GM18951 (cell line): ENCODE data around the gene BFSP2.
A peak's percentile ranks its signal among the peaks of the same experiment; 100 is the strongest.
"Not testable (repeated sequence)": the region's sequence is repeated elsewhere in the genome, so short reads cannot be mapped to it uniquely, and the experiment has no call there.

Experiments used
- POLR2A ChIP-seq: IDR thresholded peaks from 4 replicates; pipeline ENCODE4 v1.6.1; 2011; ENCODE audit warnings: mild to moderate bottlenecking; ENCODE audit not compliant: insufficient read length, insufficient read depth; ENCODE audit errors: extremely low read depth
- in situ Hi-C: fragments of 300-500 bp; cut with MboI; formaldehyde crosslinking; loops from one replicate; pipeline ENCODE4 v1.12.0; 2022; ENCODE audit warnings: low sequenced_read_pairs, mixed read lengths, inconsistent platforms; ENCODE audit not compliant: unreplicated experiment

BFSP2 gene

DNA sequence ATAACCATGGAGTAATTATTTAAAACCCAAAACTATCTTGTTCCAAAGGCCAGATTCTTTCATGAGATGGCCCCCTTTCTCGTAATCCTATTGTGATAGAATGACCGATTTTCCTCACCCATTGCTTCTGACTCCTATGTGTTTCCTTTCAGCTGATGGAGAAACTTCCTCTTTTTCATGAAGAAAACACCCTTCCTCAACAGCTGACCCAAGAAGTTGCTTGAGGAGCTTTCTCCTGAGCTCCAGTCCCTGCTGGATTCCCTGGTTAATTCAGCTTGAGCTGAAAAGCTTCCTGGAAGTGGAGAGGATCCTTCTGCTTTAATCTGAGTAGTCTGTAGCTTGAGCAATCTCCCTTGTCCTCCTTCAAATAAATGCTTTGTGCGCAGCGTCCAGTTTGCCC lies 75.0 kb downstream of the BFSP2 start:
- TF ChIP-seq POLR2A: no peak
- in situ Hi-C loops: no loop called here

DNA sequence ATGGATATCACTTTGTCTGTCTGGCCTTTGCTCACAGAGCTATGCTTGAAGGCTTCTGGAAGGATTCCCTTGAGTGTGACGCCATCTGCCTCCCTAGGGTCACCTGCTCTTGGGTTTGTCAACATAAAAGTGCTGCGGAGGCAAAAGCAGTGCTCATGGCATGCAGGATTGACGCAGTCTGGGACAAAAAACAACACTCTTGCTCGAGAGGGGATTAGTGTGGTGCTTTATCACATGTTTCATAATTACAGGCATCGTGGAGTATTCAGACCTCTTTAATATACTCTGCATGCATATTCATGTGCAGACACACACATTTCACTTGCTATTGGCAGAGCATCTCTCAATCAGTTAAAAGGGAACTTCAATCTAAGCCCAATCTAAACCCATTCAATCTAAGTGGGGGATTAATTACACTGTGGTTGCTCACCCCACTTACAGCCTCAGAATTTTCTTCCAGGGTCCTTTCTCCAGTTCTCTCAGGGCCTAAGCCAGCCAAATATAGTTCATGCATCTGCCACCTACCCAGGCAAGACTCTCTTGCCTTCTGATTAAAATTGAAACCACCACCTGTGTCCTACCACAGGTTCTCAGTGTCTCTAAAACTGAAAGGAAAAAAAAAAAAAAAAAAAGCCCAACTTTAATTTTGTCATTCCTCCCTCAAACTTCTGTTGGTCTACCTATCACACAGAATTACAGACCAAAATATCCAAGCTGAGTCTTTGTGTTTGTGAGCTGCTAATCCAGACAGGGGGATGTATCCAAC lies 75.6 kb downstream of the BFSP2 start:
- in situ Hi-C loops: no loop called here
- TF ChIP-seq POLR2A: no peak

DNA sequence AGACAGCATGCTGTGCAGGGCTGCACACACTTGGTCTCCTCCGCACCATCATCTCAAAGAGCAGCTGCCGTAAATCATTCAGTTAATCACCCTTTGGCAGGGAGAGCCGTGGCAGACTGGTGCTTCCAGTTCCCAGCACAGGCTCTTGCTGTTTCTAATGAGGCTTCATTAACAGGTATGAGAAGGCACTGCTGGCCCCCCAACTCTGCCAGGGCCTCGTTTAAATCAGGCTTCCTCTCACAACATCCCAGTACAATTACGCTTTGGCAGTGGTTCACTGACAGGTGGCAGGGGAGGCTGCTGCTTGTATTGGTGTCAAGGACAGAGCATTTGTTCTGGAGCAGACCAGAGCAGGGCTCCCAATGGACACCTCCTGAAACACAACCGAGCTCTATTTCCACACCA lies 77.1 kb downstream of the BFSP2 start:
- no peak for TF ChIP-seq POLR2A
- in situ Hi-C loops: no loop called here

DNA sequence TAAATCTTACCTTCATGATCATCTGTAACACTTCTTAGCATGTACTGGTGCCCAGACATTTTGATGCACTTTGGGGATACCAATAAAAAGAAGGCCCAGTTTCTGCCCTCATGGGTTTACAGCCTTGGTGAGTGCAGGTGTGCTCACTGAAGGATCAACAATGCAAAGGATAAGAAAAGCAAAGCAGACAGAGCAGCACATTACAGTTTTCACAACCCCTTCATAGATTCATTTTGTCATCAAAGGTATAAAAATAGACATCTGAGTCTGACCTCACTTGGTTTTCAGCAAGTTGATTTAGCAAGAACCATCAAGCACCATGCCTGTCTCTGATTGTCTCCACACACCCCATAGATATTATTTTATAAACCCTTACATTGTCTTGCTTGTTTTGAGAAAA lies 77.6 kb downstream of the BFSP2 start:
- TF ChIP-seq POLR2A: no peak
- in situ Hi-C loops: no loop called here

DNA sequence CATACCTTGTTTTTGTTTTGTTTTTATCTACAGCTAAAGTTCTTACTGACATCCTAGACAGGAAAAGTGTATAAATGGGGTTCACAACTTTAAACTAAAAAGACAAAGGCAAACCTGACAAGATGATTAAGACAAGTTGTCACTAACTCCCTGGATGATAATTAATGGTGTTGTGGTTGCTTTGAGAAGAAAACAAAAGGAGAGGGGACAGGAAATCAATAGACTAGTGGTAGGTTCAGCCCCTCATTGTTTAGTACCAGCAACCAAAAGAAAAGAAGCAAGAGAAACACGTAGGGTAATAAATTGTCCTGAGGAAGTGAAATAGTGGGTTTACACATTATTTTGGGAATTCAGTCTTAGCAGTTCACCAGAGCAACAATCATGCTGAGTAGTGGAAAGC lies 78.8 kb downstream of the BFSP2 start:
- in situ Hi-C loops: no loop called here

DNA sequence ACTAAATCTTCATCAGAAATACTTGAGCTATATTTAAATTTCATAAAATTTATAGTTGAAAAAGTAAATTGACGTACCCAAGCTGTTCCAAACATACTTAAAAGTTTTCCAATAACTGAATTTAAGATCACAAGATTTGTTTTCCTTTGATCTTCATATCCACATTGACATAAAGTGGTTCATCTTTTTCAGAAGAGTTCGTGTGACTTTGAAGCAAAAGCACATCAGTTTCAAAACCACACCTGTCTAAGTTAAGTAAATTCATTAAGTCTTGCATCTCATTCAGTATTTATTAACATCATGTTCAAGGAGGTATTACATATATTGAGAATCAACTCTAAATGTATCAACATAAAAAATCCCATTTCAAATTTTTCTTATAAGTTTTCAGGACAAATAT lies 79.5 kb downstream of the BFSP2 start:
- no peak for TF ChIP-seq POLR2A
- in situ Hi-C loops: no loop called here

More for the DNA sequence above, 78.8 kb downstream of the BFSP2 start:
- no peak for TF ChIP-seq POLR2A

DNA sequence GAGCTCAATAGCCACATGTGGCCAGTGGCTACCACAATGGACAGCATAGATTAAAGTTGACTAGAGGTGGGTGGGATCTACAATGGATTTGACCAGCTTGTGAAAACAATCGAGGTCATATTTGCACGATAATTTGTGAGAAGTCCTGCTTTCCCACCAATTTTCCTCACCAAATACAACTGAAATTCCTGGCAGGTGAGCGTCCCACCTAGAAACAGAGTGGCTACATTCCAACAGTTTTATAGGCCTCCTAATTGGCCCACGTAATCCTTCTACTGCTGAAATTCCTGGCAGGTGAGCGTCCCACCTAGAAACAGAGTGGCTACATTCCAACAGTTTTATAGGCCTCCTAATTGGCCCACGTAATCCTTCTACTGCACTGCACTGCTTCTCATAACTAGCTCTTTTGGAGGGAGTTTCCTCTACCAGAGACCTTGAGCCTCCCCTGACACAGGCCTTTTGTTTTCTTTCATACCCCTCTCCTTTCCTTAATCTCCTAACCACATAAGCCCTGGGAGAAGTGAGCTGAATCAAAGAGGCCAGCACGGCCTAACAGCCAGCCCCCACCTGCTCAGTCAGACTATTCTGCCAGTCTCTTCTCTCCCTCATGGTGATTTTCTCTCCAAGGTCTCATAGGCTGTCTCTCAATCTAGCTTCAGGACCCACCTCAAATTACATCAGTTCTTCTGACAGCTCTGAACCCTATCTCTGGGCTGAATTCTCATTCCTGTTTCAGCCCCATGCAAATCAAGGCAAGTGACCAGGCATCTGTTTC lies 80.2 kb downstream of the BFSP2 start:
- peak; percentile 56 for TF ChIP-seq POLR2A
- in situ Hi-C loops: no loop called here

DNA sequence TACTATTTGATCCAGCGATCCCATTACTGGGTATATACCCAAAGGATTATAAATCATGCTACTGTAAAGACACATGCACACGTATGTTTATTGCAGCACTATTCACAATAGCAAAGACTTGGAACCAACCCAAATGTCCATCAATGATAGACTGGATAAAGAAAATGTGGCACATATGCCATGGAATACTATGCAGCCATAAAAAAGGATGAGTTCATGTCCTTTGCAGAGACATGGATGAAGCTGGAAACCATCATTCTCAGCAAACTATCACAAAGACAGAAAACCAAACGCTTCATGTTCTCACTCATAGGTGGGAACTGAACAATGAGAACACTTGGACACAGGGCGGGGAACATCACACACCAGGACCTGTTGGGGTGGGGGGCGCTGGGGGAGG lies 82.6 kb downstream of the BFSP2 start:
- in situ Hi-C loops: not testable (repeated sequence)

DNA sequence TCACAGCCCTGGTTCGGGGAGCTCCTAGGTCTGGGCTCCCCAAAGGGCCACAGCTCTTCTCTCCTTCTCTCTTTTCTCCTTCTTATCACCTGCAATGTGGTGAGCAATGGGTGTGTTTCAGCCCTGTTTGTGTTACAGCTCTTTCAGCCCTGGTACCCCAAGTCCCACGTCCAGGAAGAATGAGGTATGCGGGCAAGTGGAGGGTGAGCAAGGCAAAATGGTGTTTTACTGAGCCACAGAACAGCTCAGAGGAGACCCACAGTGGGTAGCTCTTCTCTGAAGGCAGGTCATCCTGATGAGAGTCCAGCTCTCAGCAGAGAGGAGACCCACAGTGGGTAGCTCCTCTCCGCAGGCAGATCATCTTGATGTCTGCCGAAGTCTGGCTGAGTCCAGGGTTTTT lies 86.8 kb downstream of the BFSP2 start:
- in situ Hi-C loops: no loop called here
- TF ChIP-seq POLR2A: no peak

DNA sequence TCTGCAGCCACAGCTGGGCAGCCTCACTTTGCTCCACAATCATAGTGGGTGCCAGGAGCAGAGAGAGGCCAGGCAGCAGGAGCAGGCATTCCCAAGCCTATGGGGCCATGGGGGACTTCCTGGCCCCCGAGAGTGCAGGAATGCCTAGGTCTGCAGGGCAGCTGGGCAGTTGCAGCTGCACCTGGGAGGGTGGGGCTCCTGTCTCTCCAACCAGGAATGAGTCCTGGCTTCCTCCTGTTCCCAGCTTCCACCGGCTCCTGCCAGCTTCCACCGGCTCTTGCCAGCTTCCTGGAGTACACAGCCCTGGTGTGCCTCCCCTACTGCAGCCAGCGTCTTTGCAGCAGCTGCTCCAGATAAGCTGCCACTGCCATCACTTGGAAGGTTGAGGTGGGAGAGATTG lies 87.3 kb downstream of the BFSP2 start:
- in situ Hi-C loops: no loop called here
- TF ChIP-seq POLR2A: no peak

DNA sequence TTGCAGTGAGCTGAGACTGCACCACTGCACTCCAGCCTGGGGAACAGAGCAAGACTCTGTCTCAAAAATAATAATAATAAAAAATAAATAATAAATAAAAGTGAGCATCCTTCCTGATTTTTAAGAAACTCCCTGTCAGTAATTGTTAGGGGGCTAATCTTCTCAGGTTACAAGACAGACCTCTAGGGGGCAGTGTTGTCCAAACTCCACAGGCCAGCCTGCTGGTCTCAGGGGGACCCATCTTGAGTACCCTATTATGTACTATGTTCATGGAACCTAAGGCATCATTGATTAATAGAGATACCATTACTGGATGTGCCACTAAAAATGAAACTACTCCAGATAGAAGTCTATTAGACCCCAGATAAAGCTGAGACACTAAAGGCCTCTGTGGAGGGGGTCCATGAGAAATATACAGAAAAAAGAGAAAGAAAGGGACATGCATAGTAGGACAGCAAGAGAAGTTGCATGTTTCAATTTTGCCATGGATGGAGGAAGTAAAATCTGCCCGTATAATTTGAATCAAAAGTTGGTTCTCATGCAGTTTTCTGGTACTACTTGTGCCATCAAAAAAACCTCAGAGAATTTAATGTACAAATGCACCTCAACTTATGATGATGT lies 88.2 kb downstream of the BFSP2 start:
- TF ChIP-seq POLR2A: no peak
- in situ Hi-C loops: no loop called here

DNA sequence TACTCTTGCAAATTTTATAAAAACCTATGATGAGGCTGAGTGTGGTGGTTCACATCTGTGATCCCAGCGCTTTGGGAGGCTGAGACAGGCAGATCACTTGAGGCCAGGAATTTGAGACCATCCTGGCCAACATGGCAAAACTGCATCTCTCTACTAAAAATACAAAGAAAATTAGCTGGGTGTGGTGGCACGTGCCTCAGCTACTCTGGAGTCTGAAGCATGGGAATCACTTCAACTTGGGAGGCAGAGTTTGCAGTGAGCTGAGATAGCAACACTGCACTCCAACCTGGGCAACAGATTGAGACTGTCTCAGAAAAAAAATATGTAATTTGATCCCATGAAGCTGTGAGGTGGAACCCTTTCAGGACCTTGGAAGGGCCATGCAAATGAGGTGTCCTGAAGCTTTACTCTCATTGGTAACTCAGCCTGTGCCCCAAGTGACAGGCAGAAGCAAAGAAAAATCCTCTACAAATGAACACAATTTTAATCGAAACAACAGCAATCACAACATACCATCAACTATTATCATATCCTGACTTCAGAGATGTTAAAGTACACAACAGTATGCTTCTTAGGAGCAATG lies 89.0 kb downstream of the BFSP2 start:
- in situ Hi-C loops: no loop called here

DNA sequence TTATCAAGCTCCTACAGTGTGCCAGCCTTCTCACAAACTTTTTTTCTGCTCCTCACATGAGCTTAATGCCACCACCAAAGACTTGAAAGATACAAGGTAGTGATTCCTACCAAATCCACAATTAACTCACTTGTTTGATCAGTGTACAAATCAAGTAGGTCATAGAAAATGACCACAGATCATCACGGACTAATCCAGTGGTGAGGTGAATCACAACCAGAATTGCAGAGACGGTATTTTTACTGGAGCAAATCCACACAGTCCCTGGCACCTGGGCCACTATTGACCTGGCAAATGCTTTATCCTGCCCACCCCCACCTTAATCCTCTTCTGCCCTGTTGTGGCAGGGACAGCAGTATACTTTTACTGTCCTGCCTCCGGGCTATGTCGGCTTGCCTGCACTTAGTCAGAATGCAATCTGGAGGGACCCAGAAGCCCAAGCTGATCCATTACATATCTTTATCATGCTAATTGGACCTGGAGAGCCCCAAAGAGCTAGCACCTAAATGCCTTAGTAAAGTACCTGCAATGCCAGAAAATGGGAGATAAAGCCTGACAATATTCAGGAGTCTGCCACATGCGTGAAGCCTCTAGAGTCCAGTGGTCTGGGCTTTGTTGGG lies 89.7 kb downstream of the BFSP2 start:
- no peak for TF ChIP-seq POLR2A
- in situ Hi-C loops: no loop called here

More for the DNA sequence above, 89.0 kb downstream of the BFSP2 start:
- TF ChIP-seq POLR2A: no peak
